ENCODE results near the gene GAS7. TPM values are rescaled to one million over a fixed set of nuclear protein-coding genes. Genes with fewer than 3 reads are reported as not detected.

GAS7 gene
- total RNA-seq, 1 experiment from 2014 or later, result 12.3 TPM

DNA sequence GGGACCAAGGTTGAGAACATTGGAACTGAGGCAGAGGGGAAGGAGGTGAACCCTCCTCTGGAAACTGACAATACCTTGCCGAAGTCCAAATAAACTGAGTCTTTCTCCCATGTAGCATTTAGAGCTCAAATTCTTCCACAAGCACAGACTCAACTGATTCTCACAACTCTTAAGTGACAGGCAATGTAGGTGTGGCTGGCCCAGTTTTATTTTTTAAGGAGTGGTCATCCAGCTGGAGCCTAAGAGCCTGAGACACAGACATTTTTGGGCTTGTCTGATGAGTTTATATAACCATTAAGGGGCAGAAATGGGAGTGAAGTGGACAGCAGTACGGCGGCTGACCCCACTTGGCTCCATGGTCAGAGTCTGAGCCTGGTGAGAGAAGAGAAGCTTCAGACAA is 304.2 kb downstream of the GAS7 start (continued):
- TF ChIP-seq, protein P1, sequence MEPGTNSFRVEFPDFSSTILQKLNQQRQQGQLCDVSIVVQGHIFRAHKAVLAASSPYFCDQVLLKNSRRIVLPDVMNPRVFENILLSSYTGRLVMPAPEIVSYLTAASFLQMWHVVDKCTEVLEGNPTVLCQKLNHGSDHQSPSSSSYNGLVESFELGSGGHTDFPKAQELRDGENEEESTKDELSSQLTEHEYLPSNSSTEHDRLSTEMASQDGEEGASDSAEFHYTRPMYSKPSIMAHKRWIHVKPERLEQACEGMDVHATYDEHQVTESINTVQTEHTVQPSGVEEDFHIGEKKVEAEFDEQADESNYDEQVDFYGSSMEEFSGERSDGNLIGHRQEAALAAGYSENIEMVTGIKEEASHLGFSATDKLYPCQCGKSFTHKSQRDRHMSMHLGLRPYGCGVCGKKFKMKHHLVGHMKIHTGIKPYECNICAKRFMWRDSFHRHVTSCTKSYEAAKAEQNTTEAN (CRISPR knock-in tag; IDR thresholded peaks at IDR 0.05), result no peak

DNA sequence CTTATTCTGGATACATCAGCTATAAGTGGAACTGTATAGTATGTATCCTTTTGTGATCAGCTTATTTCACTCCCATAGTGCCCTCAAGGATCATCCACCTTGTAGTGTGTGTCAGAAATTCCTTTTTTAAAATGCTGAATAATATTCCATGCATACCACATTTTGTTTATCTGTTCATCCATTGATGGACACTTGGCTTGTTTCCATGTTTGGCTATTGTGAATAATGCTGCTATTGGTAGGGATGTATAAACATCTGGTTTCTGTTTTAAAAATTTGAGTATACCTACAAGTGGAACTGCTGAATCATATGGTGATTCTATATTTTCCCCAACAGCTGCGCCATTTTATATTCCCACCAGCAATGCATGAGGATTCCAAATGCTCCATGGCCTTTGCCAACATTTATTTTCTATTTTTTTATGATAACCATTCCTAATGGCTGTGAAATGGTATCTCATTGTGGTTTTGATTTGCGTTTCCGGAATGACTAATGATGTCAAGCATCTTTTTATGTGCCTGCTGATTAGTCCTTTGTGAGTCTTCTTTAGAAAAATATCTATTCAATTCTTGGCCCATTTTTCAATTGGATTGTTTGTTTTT is 304.9 kb downstream of the GAS7 start:
- CTCF ChIA-PET, result no interaction called here
- ATAC-seq, result no peak

DNA sequence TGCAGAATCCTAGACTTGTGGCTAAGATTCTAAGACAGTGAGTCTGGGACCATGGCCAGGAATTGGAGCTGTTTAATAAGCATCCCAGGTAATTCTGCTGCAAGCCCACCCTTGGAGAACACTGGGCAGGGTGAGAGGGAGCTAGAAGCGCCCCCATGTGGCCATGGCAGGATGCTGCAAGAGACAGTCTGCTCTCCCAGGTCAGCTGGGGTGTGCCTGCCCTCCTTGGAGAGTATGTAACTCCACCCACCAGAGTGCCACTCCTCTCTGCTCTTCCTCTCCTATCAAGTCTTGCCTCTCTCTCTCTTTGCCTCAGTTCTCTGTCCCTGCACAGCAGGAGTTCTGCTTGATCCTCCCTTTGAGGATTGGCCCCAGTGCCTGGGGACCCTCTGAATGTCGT is 308.3 kb downstream of the GAS7 start:
- 0 out of 2 replicates have a peak, but pooled peaks cover 3% of the 10 kb centered on the region for H3K4me1 Mint-ChIP-seq
- H3K4me3 Mint-ChIP-seq, result no peak overlapping the region
- H3K36me3 Mint-ChIP-seq, result no peaks in the 10 kb centered on the region
- peak; percentile 100 for ATAC-seq
- H3K27me3 Mint-ChIP-seq (ENCODE audit: low read depth), result no peaks in the 10 kb centered on the region; the same call in 1 of the 2 replicates
- ChIA-PET CTCF (interaction anchor here (0.5 to 2.5 kb wide), 45 partner anchors 10 to 1033 kb away, joined by 3 to 39 read pairs (median 5); partner anchors contain the start of genes GLP2R, MYH2 and RCVRN), POLR2A (no interaction called here)
- H3K9me3 Mint-ChIP-seq, result peaks cover 18% of the 10 kb centered on the region
- DNase-seq (ENCODE audit: low spot score), result peak; percentile 79
- H3K27ac Mint-ChIP-seq, result no peak overlapping the region
- TF ChIP-seq ZNF423 (CRISPR knock-in tag; IDR thresholded peaks at IDR 0.05), result no peak
- TF ChIP-seq RORB (CRISPR knock-in tag; IDR thresholded peaks at IDR 0.05), result no peak
- TF ChIP-seq IRF2 (CRISPR knock-in tag; IDR thresholded peaks at IDR 0.05; ENCODE audit: borderline replicate concordance, low read depth), result no peak
- TF ChIP-seq, protein P2, sequence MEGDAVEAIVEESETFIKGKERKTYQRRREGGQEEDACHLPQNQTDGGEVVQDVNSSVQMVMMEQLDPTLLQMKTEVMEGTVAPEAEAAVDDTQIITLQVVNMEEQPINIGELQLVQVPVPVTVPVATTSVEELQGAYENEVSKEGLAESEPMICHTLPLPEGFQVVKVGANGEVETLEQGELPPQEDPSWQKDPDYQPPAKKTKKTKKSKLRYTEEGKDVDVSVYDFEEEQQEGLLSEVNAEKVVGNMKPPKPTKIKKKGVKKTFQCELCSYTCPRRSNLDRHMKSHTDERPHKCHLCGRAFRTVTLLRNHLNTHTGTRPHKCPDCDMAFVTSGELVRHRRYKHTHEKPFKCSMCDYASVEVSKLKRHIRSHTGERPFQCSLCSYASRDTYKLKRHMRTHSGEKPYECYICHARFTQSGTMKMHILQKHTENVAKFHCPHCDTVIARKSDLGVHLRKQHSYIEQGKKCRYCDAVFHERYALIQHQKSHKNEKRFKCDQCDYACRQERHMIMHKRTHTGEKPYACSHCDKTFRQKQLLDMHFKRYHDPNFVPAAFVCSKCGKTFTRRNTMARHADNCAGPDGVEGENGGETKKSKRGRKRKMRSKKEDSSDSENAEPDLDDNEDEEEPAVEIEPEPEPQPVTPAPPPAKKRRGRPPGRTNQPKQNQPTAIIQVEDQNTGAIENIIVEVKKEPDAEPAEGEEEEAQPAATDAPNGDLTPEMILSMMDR (IDR thresholded peaks at IDR 0.05), result peak; percentile 93
- no peak for TF ChIP-seq ATF1 (CRISPR knock-in tag; IDR thresholded peaks at IDR 0.05)
- TF ChIP-seq, protein P3, sequence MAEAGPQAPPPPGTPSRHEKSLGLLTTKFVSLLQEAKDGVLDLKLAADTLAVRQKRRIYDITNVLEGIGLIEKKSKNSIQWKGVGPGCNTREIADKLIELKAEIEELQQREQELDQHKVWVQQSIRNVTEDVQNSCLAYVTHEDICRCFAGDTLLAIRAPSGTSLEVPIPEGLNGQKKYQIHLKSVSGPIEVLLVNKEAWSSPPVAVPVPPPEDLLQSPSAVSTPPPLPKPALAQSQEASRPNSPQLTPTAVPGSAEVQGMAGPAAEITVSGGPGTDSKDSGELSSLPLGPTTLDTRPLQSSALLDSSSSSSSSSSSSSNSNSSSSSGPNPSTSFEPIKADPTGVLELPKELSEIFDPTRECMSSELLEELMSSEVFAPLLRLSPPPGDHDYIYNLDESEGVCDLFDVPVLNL (CRISPR knock-in tag; IDR thresholded peaks at IDR 0.05; ENCODE audit: borderline replicate concordance, low read depth), result no peak
- TF ChIP-seq ZNF219 (CRISPR knock-in tag; IDR thresholded peaks at IDR 0.05; ENCODE audit: borderline replicate concordance), result no peak

More for the DNA sequence above, 304.9 kb downstream of the GAS7 start:
- TF ChIP-seq ZNF263 (CRISPR knock-in tag; IDR thresholded peaks at IDR 0.05; ENCODE audit: low read depth), result no peak
- TF ChIP-seq, protein P3 (CRISPR knock-in tag; IDR thresholded peaks at IDR 0.05; ENCODE audit: borderline replicate concordance, low read depth), result no peak
- TF ChIP-seq, protein P1 (CRISPR knock-in tag; IDR thresholded peaks at IDR 0.05), result no peak
- TF ChIP-seq TEAD4 (CRISPR knock-in tag; IDR thresholded peaks at IDR 0.05), result no peak
- TF ChIP-seq, protein P4, sequence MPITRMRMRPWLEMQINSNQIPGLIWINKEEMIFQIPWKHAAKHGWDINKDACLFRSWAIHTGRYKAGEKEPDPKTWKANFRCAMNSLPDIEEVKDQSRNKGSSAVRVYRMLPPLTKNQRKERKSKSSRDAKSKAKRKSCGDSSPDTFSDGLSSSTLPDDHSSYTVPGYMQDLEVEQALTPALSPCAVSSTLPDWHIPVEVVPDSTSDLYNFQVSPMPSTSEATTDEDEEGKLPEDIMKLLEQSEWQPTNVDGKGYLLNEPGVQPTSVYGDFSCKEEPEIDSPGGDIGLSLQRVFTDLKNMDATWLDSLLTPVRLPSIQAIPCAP (CRISPR knock-in tag; IDR thresholded peaks at IDR 0.05), result no peak
- TF ChIP-seq SMAD3 (CRISPR knock-in tag; IDR thresholded peaks at IDR 0.05; ENCODE audit: borderline replicate concordance), result no peak
- TF ChIP-seq, protein P5, sequence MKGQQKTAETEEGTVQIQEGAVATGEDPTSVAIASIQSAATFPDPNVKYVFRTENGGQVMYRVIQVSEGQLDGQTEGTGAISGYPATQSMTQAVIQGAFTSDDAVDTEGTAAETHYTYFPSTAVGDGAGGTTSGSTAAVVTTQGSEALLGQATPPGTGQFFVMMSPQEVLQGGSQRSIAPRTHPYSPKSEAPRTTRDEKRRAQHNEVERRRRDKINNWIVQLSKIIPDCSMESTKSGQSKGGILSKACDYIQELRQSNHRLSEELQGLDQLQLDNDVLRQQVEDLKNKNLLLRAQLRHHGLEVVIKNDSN (CRISPR knock-in tag; IDR thresholded peaks at IDR 0.05), result no peak
- TF ChIP-seq, protein P6, sequence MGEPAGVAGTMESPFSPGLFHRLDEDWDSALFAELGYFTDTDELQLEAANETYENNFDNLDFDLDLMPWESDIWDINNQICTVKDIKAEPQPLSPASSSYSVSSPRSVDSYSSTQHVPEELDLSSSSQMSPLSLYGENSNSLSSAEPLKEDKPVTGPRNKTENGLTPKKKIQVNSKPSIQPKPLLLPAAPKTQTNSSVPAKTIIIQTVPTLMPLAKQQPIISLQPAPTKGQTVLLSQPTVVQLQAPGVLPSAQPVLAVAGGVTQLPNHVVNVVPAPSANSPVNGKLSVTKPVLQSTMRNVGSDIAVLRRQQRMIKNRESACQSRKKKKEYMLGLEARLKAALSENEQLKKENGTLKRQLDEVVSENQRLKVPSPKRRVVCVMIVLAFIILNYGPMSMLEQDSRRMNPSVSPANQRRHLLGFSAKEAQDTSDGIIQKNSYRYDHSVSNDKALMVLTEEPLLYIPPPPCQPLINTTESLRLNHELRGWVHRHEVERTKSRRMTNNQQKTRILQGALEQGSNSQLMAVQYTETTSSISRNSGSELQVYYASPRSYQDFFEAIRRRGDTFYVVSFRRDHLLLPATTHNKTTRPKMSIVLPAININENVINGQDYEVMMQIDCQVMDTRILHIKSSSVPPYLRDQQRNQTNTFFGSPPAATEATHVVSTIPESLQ (CRISPR knock-in tag; IDR thresholded peaks at IDR 0.05), result no peak
- TF ChIP-seq, protein P7, sequence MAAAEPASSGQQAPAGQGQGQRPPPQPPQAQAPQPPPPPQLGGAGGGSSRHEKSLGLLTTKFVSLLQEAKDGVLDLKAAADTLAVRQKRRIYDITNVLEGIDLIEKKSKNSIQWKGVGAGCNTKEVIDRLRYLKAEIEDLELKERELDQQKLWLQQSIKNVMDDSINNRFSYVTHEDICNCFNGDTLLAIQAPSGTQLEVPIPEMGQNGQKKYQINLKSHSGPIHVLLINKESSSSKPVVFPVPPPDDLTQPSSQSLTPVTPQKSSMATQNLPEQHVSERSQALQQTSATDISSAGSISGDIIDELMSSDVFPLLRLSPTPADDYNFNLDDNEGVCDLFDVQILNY (CRISPR knock-in tag; IDR thresholded peaks at IDR 0.05), result no peak
- no peak for TF ChIP-seq MXD4 (CRISPR knock-in tag; IDR thresholded peaks at IDR 0.05; ENCODE audit: borderline replicate concordance)
- TF ChIP-seq, protein P8, sequence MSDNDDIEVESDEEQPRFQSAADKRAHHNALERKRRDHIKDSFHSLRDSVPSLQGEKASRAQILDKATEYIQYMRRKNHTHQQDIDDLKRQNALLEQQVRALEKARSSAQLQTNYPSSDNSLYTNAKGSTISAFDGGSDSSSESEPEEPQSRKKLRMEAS (CRISPR knock-in tag; IDR thresholded peaks at IDR 0.05), result no peak
- DNase-seq (ENCODE audit: low spot score), result no peak
- Mint-ChIP-seq H3K27me3 (ENCODE audit: low read depth) (peaks cover 3% of the 10 kb centered on the region; the same call in 1 of the 2 replicates), H3K4me3 (no peak overlapping the region), H3K9me3 (peaks cover 17% of the 10 kb centered on the region), H3K27ac (no peak overlapping the region), H3K36me3 (no peaks in the 10 kb centered on the region), H3K4me1 (0 out of 2 replicates have a peak, but pooled peaks cover 3% of the 10 kb centered on the region)
- POLR2A ChIA-PET, result no interaction called here

Data from WTC11 (cell line).